Measurements from ENCODE around the gene FAM20C. TPM values are rescaled to one million over a fixed set of nuclear protein-coding genes. Genes with fewer than 3 reads are reported as not detected.

The FAM20C gene
- total RNA-seq, 1 donor from 2014 or later, result 0.11 TPM

DNA sequence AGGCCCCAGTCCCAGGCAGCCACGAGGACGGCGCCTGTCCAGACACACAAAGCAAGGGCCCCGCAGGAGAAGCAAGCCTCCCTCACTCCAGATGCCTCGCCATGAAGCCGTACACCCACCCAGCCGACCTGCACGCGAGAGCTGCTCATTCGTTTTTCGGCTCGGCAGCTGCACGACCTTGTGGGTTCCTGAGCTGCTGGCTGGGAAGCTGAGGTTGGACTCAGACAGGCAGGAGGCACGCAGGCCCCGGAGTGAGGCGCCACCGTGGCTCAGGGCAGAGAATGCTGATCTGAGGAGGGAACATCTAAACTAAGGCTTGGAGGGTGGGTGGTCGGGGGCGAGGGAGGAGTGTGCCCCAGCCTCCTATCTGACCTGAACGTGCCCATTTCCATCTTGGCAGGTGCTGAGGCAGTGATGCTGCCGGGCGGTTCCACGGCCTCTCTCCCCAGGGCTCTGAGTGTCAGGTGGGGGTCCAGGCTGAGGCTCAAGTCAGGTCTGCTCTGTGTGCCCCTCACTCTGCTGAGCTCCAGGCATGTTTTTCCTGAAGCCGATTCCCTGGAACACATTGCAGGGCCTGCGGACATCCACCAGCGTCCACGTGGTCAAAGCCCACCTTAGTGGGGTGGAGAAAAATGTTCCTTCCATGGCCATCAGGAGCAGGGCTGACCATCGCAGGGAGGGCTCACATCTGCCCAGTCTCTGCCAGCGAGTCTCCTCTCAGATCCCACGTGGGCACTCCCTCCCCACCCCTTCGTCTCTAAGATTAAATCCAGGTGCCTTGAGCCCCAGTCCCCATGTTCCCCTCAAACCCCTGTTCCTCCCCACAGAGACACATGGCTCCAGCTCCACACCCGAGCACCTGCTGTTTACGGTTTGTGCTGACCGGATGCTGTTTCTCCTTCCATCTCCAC, 28.1 kb upstream of the FAM20C start:
- POLR2A ChIA-PET, result no interaction called here
- no peak overlapping the region for H3K4me3 Mint-ChIP-seq
- ATAC-seq (ENCODE audit: low read depth), result no peak
- no peak for DNase-seq
- intact Hi-C loops (cut with micrococcal nuclease), result no loop called here
- CTCF ChIA-PET, result no interaction called here
- H3K9me3 Mint-ChIP-seq, result no peaks in the 10 kb centered on the region
- no peaks in the 10 kb centered on the region for H3K4me1 Mint-ChIP-seq
- no peaks in the 10 kb centered on the region for H3K36me3 Mint-ChIP-seq (ENCODE audit: low read depth)
- peaks cover 18% of the 10 kb centered on the region for H3K27me3 Mint-ChIP-seq
- H3K27ac Mint-ChIP-seq, result no peak overlapping the region
- TF ChIP-seq, protein P1, sequence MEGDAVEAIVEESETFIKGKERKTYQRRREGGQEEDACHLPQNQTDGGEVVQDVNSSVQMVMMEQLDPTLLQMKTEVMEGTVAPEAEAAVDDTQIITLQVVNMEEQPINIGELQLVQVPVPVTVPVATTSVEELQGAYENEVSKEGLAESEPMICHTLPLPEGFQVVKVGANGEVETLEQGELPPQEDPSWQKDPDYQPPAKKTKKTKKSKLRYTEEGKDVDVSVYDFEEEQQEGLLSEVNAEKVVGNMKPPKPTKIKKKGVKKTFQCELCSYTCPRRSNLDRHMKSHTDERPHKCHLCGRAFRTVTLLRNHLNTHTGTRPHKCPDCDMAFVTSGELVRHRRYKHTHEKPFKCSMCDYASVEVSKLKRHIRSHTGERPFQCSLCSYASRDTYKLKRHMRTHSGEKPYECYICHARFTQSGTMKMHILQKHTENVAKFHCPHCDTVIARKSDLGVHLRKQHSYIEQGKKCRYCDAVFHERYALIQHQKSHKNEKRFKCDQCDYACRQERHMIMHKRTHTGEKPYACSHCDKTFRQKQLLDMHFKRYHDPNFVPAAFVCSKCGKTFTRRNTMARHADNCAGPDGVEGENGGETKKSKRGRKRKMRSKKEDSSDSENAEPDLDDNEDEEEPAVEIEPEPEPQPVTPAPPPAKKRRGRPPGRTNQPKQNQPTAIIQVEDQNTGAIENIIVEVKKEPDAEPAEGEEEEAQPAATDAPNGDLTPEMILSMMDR (IDR thresholded peaks at IDR 0.05), result no peak

DNA sequence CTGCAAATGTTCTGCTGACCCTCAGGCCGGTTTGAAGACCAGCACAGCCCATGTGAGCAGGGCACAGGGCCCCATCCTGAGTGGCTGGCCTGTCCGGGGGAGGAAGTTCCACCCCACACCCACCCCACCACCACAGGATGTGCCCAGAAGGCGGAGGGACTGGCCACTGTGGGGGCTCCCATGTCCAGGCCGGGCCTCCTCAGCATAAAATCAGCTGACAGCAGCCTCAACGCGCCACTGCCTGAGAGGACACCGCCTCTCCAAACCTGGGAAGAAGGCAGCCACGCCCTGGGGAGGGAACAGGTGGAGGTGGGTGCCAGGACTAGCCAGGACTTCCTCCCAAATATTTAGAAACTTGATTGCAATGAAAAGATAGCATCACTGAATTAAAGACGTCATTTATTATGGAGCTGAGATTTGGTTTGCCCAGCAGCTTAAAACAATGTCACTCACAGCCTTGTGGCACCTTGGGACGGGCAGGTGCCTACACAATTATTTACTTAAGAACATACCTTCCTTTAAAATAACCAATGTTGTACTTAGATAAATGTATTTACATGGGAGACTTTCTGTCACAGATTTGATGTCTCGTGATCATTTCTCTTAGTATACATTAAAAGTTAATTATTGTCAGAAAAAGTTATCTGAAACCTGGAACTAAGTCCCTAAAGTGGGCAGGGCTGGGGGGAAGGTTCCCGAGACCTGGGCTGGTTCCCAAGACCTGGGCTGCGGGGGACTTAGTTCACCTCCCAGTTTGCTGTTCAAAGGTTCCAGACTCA, 27.3 kb upstream of the FAM20C start:
- TF ChIP-seq, protein P1 (IDR thresholded peaks at IDR 0.05), result no peak
- Mint-ChIP-seq H3K4me3 (no peak overlapping the region), H3K36me3 (ENCODE audit: low read depth) (no peaks in the 10 kb centered on the region), H3K27me3 (peaks cover 18% of the 10 kb centered on the region), H3K9me3 (no peaks in the 10 kb centered on the region), H3K4me1 (no peaks in the 10 kb centered on the region), H3K27ac (no peak overlapping the region)
- intact Hi-C loops (cut with micrococcal nuclease), result no loop called here
- ChIA-PET CTCF (no interaction called here), POLR2A (no interaction called here)
- ATAC-seq (ENCODE audit: low read depth) (no peak), DNase-seq (no peak)

DNA sequence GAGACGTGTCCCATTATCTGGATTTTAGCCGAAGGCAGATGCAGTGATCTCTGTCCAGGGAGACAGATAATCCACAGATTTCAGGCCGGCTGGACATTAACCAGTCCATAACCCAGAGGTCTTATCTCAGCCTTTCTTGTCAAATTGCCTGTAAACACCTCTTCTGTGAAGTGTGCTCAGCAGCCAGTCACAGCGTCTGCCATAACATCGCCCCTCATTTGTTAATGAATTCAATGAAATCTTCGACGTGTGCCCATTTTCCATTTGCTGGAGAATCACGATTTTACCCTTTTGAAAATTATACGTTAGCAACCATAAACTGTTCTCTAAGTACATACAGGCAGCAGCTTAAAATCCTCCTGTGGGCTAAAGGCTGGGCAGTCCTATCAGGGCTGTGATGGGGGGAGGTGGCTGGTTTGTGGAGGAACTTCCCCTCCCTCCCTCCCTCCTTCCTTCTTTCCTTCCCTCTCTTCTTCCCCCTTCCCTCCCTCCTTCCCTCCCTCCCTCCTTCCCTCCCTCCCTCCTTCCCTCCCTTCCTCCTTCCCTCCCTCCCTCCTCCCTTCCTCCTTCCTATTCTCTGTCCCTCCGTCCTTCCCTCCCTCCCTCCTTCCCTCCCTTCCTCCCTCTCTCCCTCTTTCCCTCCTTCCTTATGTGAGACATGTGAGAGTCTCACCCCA, 26.6 kb upstream of the FAM20C start:
- DNase-seq (no peak), ATAC-seq (ENCODE audit: low read depth) (no peak)
- H3K9me3 Mint-ChIP-seq, result no peaks in the 10 kb centered on the region
- no peak overlapping the region for H3K27ac Mint-ChIP-seq
- peaks cover 18% of the 10 kb centered on the region for H3K27me3 Mint-ChIP-seq
- no peaks in the 10 kb centered on the region for H3K36me3 Mint-ChIP-seq (ENCODE audit: low read depth)
- intact Hi-C loops (cut with micrococcal nuclease), result no loop called here
- H3K4me3 Mint-ChIP-seq, result no peak overlapping the region
- TF ChIP-seq, protein P1 (IDR thresholded peaks at IDR 0.05), result no peak
- POLR2A ChIA-PET, result no interaction called here
- H3K4me1 Mint-ChIP-seq, result no peaks in the 10 kb centered on the region
- CTCF ChIA-PET, result no interaction called here

GRCh38 chr7:166338-167060, 25.9 kb upstream of the FAM20C start:
- no peaks in the 10 kb centered on the region for H3K36me3 Mint-ChIP-seq (ENCODE audit: low read depth)
- intact Hi-C loops (cut with micrococcal nuclease), result no loop called here
- TF ChIP-seq, protein P1 (IDR thresholded peaks at IDR 0.05), result no peak
- H3K4me1 Mint-ChIP-seq, result no peaks in the 10 kb centered on the region
- no peaks in the 10 kb centered on the region for H3K9me3 Mint-ChIP-seq
- ATAC-seq (ENCODE audit: low read depth) (no peak), DNase-seq (no peak)
- POLR2A ChIA-PET, result no interaction called here
- H3K4me3 Mint-ChIP-seq, result no peak overlapping the region
- no peak overlapping the region for H3K27ac Mint-ChIP-seq
- H3K27me3 Mint-ChIP-seq, result peaks cover 18% of the 10 kb centered on the region
- CTCF ChIA-PET, result no interaction called here
